H9 (cell line): ENCODE results near the gene GRB10. TPM values are rescaled to one million over a fixed set of nuclear protein-coding genes. Genes with fewer than 3 reads are reported as not detected.

Experiments used
- DNase-seq: peaks from one replicate; pipeline ENCODE4 v3.0.0-alpha.2; 2017
- H2AFZ ChIP-seq: one replicate; pipeline ENCODE4 v1.6.1; 2013; ENCODE audit warnings: mild to moderate bottlenecking, low read length, control low read depth, moderate library complexity
- H2AK5ac ChIP-seq: 2 replicates; pipeline ENCODE4 v1.6.1; 2013; ENCODE audit warnings: low read length, control low read depth, mixed read lengths; ENCODE audit not compliant: insufficient read length
- H2BK120ac ChIP-seq: one replicate; pipeline ENCODE4 v1.6.1; 2013; ENCODE audit warnings: low read depth, mild to moderate bottlenecking, low read length, control low read depth, inconsistent platforms; ENCODE audit not compliant: poor library complexity, severe bottlenecking
- H2BK12ac ChIP-seq: 2 replicates; pipeline ENCODE4 v1.6.1; 2013; ENCODE audit warnings: low read length, control low read depth, mixed read lengths, low read depth; ENCODE audit not compliant: insufficient read length
- H2BK15ac ChIP-seq: 2 replicates; pipeline ENCODE4 v1.6.1; 2013; ENCODE audit warnings: low read depth, low read length, control low read depth
- H2BK20ac ChIP-seq: one replicate; pipeline ENCODE4 v1.6.1; 2013; ENCODE audit warnings: low read depth, mild to moderate bottlenecking, low read length, control low read depth, inconsistent platforms; ENCODE audit not compliant: poor library complexity, severe bottlenecking
- H2BK5ac ChIP-seq: 2 replicates; pipeline ENCODE4 v1.6.1; 2013; ENCODE audit warnings: low read length, control low read depth, mixed read lengths; ENCODE audit not compliant: insufficient read length
- H3K14ac ChIP-seq: 2 replicates; pipeline ENCODE4 v1.6.1; 2013; ENCODE audit warnings: low read length, control low read depth; ENCODE audit not compliant: insufficient read depth
- H3K18ac ChIP-seq: 2 replicates; pipeline ENCODE4 v1.6.1; 2013; ENCODE audit warnings: low read depth, mild to moderate bottlenecking, mixed read lengths, low read length, control low read depth; ENCODE audit not compliant: insufficient read length
- H3K23ac ChIP-seq: 2 replicates; pipeline ENCODE4 v1.6.1; 2013; ENCODE audit warnings: low read length, control low read depth, mixed read lengths, low read depth; ENCODE audit not compliant: insufficient read length
- H3K23me2 ChIP-seq: 2 replicates; pipeline ENCODE4 v1.6.1; 2013; ENCODE audit warnings: low read depth, mild to moderate bottlenecking, mixed read lengths, low read length, control low read depth; ENCODE audit not compliant: insufficient read length, poor library complexity, severe bottlenecking
- H3K27ac ChIP-seq: 2 replicates; pipeline ENCODE4 v1.5.1; 2013; ENCODE audit warnings: low read length, control low read depth, mixed read lengths, low read depth; ENCODE audit not compliant: insufficient read length
- H3K27me3 ChIP-seq: 2 replicates; pipeline ENCODE4 v1.6.1; 2013; ENCODE audit warnings: low read length, control low read depth, inconsistent platforms; ENCODE audit not compliant: insufficient read depth
- H3K4ac ChIP-seq: 2 replicates; pipeline ENCODE4 v1.6.1; 2013; ENCODE audit warnings: low read depth, mild to moderate bottlenecking, control low read depth, inconsistent platforms, low read length, moderate library complexity
- H3K4me1 ChIP-seq: 2 replicates; pipeline ENCODE4 v1.6.1; 2013; ENCODE audit warnings: low read length, control low read depth, inconsistent platforms; ENCODE audit not compliant: insufficient read depth
- H3K4me2 ChIP-seq: 2 replicates; pipeline ENCODE4 v1.6.1; 2013; ENCODE audit warnings: low read length, control low read depth, mixed read lengths; ENCODE audit not compliant: insufficient read length, insufficient read depth
- H3K56ac ChIP-seq: 2 replicates; pipeline ENCODE4 v1.6.1; 2013; ENCODE audit warnings: low read depth, mild to moderate bottlenecking, mixed read lengths, low read length, control low read depth; ENCODE audit not compliant: insufficient read length
- H3K79me1 ChIP-seq: 2 replicates; pipeline ENCODE4 v1.6.1; 2013; ENCODE audit warnings: low read depth, mild to moderate bottlenecking, moderate library complexity, low read length, control low read depth, inconsistent platforms; ENCODE audit not compliant: insufficient read depth, poor library complexity, severe bottlenecking
- H3K79me2 ChIP-seq: 2 replicates; pipeline ENCODE4 v1.6.1; 2013; ENCODE audit warnings: low read length, control low read depth, inconsistent platforms; ENCODE audit not compliant: insufficient read depth
- H3K9ac ChIP-seq: 2 replicates; pipeline ENCODE4 v1.6.1; 2013; ENCODE audit warnings: low read length, control low read depth, mixed read lengths; ENCODE audit not compliant: insufficient read length; ENCODE audit errors: extremely low read depth
- H3K9me3 ChIP-seq: one replicate; pipeline ENCODE4 v1.6.1; 2013; ENCODE audit warnings: low read depth, low read length, inconsistent platforms; ENCODE audit not compliant: control insufficient read depth
- H3T11ph ChIP-seq: one replicate; pipeline ENCODE4 v1.6.1; 2013; ENCODE audit warnings: mild to moderate bottlenecking, low read length, control low read depth, inconsistent platforms
- H4K20me1 ChIP-seq: one replicate; pipeline ENCODE4 v1.6.1; 2013; ENCODE audit not compliant: control insufficient read depth, insufficient read length, insufficient read depth
- H4K5ac ChIP-seq: 2 replicates; pipeline ENCODE4 v1.6.1; 2013; ENCODE audit warnings: low read depth, mild to moderate bottlenecking, mixed read lengths, low read length, control low read depth; ENCODE audit not compliant: insufficient read length
- H4K8ac ChIP-seq: replicated peaks from 2 replicates; pipeline ENCODE4 v1.6.1; 2013; ENCODE audit warnings: low read length, control low read depth, mixed read lengths, low read depth; ENCODE audit not compliant: insufficient read length
- H4K91ac ChIP-seq: 2 replicates; pipeline ENCODE4 v1.6.1; 2013; ENCODE audit warnings: low read depth, mild to moderate bottlenecking, moderate library complexity, mixed read lengths, low read length, control low read depth; ENCODE audit not compliant: insufficient read length
- H3K27ac Mint-ChIP-seq, 3 experiments: 2 replicates in 2 of 3; 3 replicates in 1 of 3; pipeline ENCODE4 v1.8.0; 2020 to 2021; ENCODE audit warnings: mixed read lengths in 3 of 3, mild to moderate bottlenecking in 1 of 3, moderate library complexity in 1 of 3
- H3K27me3 Mint-ChIP-seq: 2 replicates; pipeline ENCODE4 v1.8.0; 2021; ENCODE audit warnings: low read depth, mild to moderate bottlenecking, moderate library complexity, mixed read lengths
- H3K36me3 Mint-ChIP-seq, 3 experiments: 2 replicates in 2 of 3; 3 replicates in 1 of 3; pipeline ENCODE4 v1.8.0; 2020 to 2021; ENCODE audit warnings: low read depth in 3 of 3, mixed read lengths in 3 of 3; ENCODE audit not compliant: insufficient read depth in 1 of 3
- H3K4me1 Mint-ChIP-seq, 2 experiments: 2 replicates each; pipeline ENCODE4 v1.8.0; 2020; ENCODE audit warnings: mixed read lengths in 2 of 2
- H3K4me3 Mint-ChIP-seq, 2 experiments: 2 replicates in 1 of 2; 3 replicates in 1 of 2; pipeline ENCODE4 v1.8.0; 2020 to 2021; ENCODE audit warnings: mild to moderate bottlenecking in 2 of 2, mixed read lengths in 2 of 2, moderate library complexity in 1 of 2
- H3K9me3 Mint-ChIP-seq, 2 experiments: 2 replicates in 1 of 2; 3 replicates in 1 of 2; pipeline ENCODE4 v1.8.0; 2020; ENCODE audit warnings: mild to moderate bottlenecking in 2 of 2, mixed read lengths in 2 of 2, moderate library complexity in 1 of 2
- CTCF ChIP-seq: fragments of 200-600 bp; sonication (generic); conservative IDR thresholded peaks from 3 replicates; pipeline ENCODE4 v1.8.0; 2021; ENCODE audit warnings: antibody characterized with exemption, mild to moderate bottlenecking
- WGBS: extraction: QIAGEN DNeasy Blood & Tissue Kit; methylation state at CpG from one replicate; pipeline ENCODE4 v1.1.7; 2013; ENCODE audit warnings: missing lambda C conversion rate, low lambda C conversion rate, mixed read lengths; ENCODE audit not compliant: insufficient read length; ENCODE audit errors: extremely low coverage; 5-methylcytosine and 5-hydroxymethylcytosine counted together
- total RNA-seq: library from RNA; stranded (reverse); gene quantifications from 2 replicates; pipeline ENCODE4 v1.2.1, GENCODE V29; 2021

GRB10 gene
- total RNA-seq, 1 experiment from 2014 or later, result 108 TPM

- peaks cover 26 to 36% of the 10 kb centered on the region in 2 experiments for H3K4me1 Mint-ChIP-seq
- no peak overlapping the region for H2BK20ac ChIP-seq
- H3T11ph ChIP-seq, result no peak overlapping the region
- no peak overlapping the region for H3K23ac ChIP-seq
- no peak overlapping the region for H3K18ac ChIP-seq
- no peaks in the 10 kb centered on the region; a peak in 1 of 7 replicates for H3K36me3 Mint-ChIP-seq
- H2AFZ ChIP-seq, result no peak overlapping the region
- no peaks in the 10 kb centered on the region for H3K79me2 ChIP-seq
- no peak overlapping the region for H2BK12ac ChIP-seq
- no peak for DNase-seq
- H3K9me3 Mint-ChIP-seq, result no peaks in the 10 kb centered on the region; a peak in 1 of 5 replicates
- no peak overlapping the region for H3K9ac ChIP-seq
- H4K8ac ChIP-seq, result no peak overlapping the region
- H2BK15ac ChIP-seq, result no peak overlapping the region
- no CpG with 5 or more reads among the region's 14 CpGs for WGBS
- H3K27ac Mint-ChIP-seq, result no peak overlapping the region
- no peak overlapping the region for H2AK5ac ChIP-seq
- no peaks in the 10 kb centered on the region for H3K79me1 ChIP-seq
- H2BK120ac ChIP-seq, result no peak overlapping the region
- H2BK5ac ChIP-seq, result no peak overlapping the region
- no peak overlapping the region; a peak in 1 of 5 replicates for H3K4me3 Mint-ChIP-seq
- H3K4ac ChIP-seq, result no peak overlapping the region
- no peak overlapping the region for H3K14ac ChIP-seq
- no peaks in the 10 kb centered on the region for H3K9me3 ChIP-seq
- H4K91ac ChIP-seq, result no peak overlapping the region
- no peak overlapping the region for H3K4me2 ChIP-seq
- TF ChIP-seq CTCF, result no peak
- H3K27me3 ChIP-seq, result no peaks in the 10 kb centered on the region
- no peaks in the 10 kb centered on the region for H3K23me2 ChIP-seq
- no peak overlapping the region for H3K56ac ChIP-seq
- no peak overlapping the region for H3K27ac ChIP-seq
- H4K5ac ChIP-seq, result no peak overlapping the region
- H3K27me3 Mint-ChIP-seq, result peaks cover 13% of the 10 kb centered on the region
- H4K20me1 ChIP-seq, result no peaks in the 10 kb centered on the region
- peaks cover 9% of the 10 kb centered on the region; the same call in 1 of the 2 replicates for H3K4me1 ChIP-seq
These were observed 25.7 kb upstream of the GRB10 start for GRCh38 chr7:50808282-50808888.
